ENCODE results near the gene ARPC4.

- TF ChIP-seq POLR2A (IDR thresholded peaks at IDR 0.05), result no peak
- TF ChIP-seq, protein P1, sequence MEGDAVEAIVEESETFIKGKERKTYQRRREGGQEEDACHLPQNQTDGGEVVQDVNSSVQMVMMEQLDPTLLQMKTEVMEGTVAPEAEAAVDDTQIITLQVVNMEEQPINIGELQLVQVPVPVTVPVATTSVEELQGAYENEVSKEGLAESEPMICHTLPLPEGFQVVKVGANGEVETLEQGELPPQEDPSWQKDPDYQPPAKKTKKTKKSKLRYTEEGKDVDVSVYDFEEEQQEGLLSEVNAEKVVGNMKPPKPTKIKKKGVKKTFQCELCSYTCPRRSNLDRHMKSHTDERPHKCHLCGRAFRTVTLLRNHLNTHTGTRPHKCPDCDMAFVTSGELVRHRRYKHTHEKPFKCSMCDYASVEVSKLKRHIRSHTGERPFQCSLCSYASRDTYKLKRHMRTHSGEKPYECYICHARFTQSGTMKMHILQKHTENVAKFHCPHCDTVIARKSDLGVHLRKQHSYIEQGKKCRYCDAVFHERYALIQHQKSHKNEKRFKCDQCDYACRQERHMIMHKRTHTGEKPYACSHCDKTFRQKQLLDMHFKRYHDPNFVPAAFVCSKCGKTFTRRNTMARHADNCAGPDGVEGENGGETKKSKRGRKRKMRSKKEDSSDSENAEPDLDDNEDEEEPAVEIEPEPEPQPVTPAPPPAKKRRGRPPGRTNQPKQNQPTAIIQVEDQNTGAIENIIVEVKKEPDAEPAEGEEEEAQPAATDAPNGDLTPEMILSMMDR (IDR thresholded peaks at IDR 0.05), result no peak
Measured at GRCh38 chr3:9746330-9746729, 46.6 kb upstream of the ARPC4 start.

Measured in transverse colon (tissue), 3 donors.